B cell (primary cell): Measurements from ENCODE around the gene EPOP. TPM values are rescaled to one million over a fixed set of nuclear protein-coding genes. Genes with fewer than 3 reads are reported as not detected.

Experiments used
- ATAC-seq: fragments of 200-7000 bp; cut with Tn5 transposase; one replicate; pipeline ENCODE4 v1.10.0; 2021; ENCODE audit warnings: low read depth, mild to moderate bottlenecking, moderate number of reproducible peaks, moderate library complexity
- CTCF ChIA-PET: fragments of 350-600 bp; sonication (Branson Sonifier 250); formaldehyde crosslinking; loops from one replicate; lab custom pipeline; 2021; ENCODE audit warnings: antibody characterized with exemption, inconsistent platforms; lab: Charles Lee
- POLR2A ChIA-PET: fragments of 350-600 bp; sonication (Branson Sonifier 250); formaldehyde crosslinking; loops from one replicate; lab custom pipeline; 2021; ENCODE audit warnings: antibody characterized with exemption; lab: Charles Lee
- DNase-seq: peaks from one replicate; pipeline ENCODE4 v3.0.0; 2013
- H2AFZ ChIP-seq: 2 replicates; pipeline ENCODE4 v1.6.1; 2012; ENCODE audit warnings: mild to moderate bottlenecking, low read depth, low read length; ENCODE audit not compliant: insufficient read depth, poor library complexity, severe bottlenecking
- H3K27ac ChIP-seq, 2 donors: 1 replicate in 1 of 2; 2 replicates in 1 of 2; pipeline ENCODE4 v1.5.1; 2012 to 2013; ENCODE audit warnings: low read length in 2 of 2, mild to moderate bottlenecking in 2 of 2, moderate library complexity in 1 of 2
- H3K27me3 ChIP-seq, 4 experiments: fragments of 200-600 bp in 1 of 4; sonication (generic) in 1 of 4; replicated peaks in 1 of 4; 1 replicate in 2 of 4; 2 replicates in 2 of 4; pipeline versions ENCODE4 v1.6.1 to v1.7.0; 2013 to 2016; ENCODE audit warnings: low read length in 3 of 4, mild to moderate bottlenecking in 2 of 4, mixed read lengths in 1 of 4, moderate library complexity in 1 of 4; ENCODE audit not compliant: insufficient read depth in 4 of 4, control insufficient read depth in 3 of 4; ENCODE audit errors: control extremely low read depth in 1 of 4
- H3K36me3 ChIP-seq, 2 experiments: replicated peaks in 1 of 2; 1 replicate in 1 of 2; 2 replicates in 1 of 2; pipeline versions ENCODE4 v1.6.1 to v1.7.1; 2013; ENCODE audit warnings: low read length in 1 of 2; ENCODE audit not compliant: insufficient read depth in 2 of 2, control insufficient read depth in 1 of 2; ENCODE audit errors: control extremely low read depth in 1 of 2, extremely low read depth in 1 of 2
- H3K4me1 ChIP-seq, 2 donors: fragments of 200-600 bp in 1 of 2; sonication (generic) in 1 of 2; 1 replicate in 1 of 2; 2 replicates in 1 of 2; pipeline versions ENCODE4 v1.5.1 to v1.6.1; 2013 to 2017; ENCODE audit warnings: low read length in 2 of 2; ENCODE audit not compliant: control insufficient read depth in 2 of 2, insufficient read depth in 2 of 2
- H3K4me2 ChIP-seq: replicated peaks from 2 replicates; pipeline ENCODE3; 2012; ENCODE audit warnings: mild to moderate bottlenecking, low read depth, low read length; ENCODE audit not compliant: poor library complexity, severe bottlenecking
- H3K4me3 ChIP-seq, 5 experiments: fragments of 200-600 bp in 1 of 5; sonication (generic) in 1 of 5; 1 replicate in 3 of 5; 2 replicates in 2 of 5; pipeline versions ENCODE4 v1.5.1 to v1.7.0; 2011 to 2016; ENCODE audit warnings: low read length in 4 of 5, mild to moderate bottlenecking in 4 of 5, low read depth in 2 of 5, control low read depth in 1 of 5, moderate library complexity in 1 of 5; ENCODE audit not compliant: insufficient read depth in 1 of 5; ENCODE audit errors: control extremely low read depth in 1 of 5, extremely low read depth in 1 of 5
- H3K79me2 ChIP-seq: fragments of 200-600 bp; sonication (generic); one replicate; pipeline ENCODE4 v1.6.0; 2016; ENCODE audit warnings: low read length; ENCODE audit not compliant: control insufficient read depth, insufficient read depth
- H3K9ac ChIP-seq: fragments of 200-600 bp; sonication (generic); 2 replicates; pipeline ENCODE4 v1.6.1; 2017; ENCODE audit warnings: mild to moderate bottlenecking, low read length, moderate library complexity
- H3K9me3 ChIP-seq, 3 donors: one replicate each; pipeline versions ENCODE4 v1.6.1 to v1.7.1; 2013; ENCODE audit warnings: low read length in 2 of 3; ENCODE audit not compliant: control insufficient read depth in 2 of 3, insufficient read depth in 1 of 3; ENCODE audit errors: control extremely low read depth in 1 of 3
- H4K20me1 ChIP-seq: 2 replicates; pipeline ENCODE4 v1.6.0; 2012; ENCODE audit warnings: mild to moderate bottlenecking, low read length; ENCODE audit not compliant: insufficient read depth, control insufficient read depth, poor library complexity, severe bottlenecking
- H3K27ac Mint-ChIP-seq: one replicate; pipeline ENCODE4 v1.8.0; 2021; ENCODE audit warnings: mixed read lengths
- H3K27me3 Mint-ChIP-seq: one replicate; pipeline ENCODE4 v1.8.0; 2021; ENCODE audit warnings: mixed read lengths
- H3K4me1 Mint-ChIP-seq: one replicate; pipeline ENCODE4 v1.8.0; 2021; ENCODE audit warnings: mixed read lengths
- H3K4me3 Mint-ChIP-seq: one replicate; pipeline ENCODE4 v1.8.0; 2021; ENCODE audit warnings: mixed read lengths
- H3K9me3 Mint-ChIP-seq: one replicate; pipeline ENCODE4 v1.8.0; 2022; ENCODE audit warnings: mixed read lengths; ENCODE audit not compliant: insufficient read depth
- EZH2 ChIP-seq: IDR thresholded peaks from 2 replicates; pipeline ENCODE4 v1.6.1; 2012; ENCODE audit warnings: borderline replicate concordance, low read depth, mild to moderate bottlenecking, moderate library complexity, low read length; ENCODE audit not compliant: insufficient read depth, poor library complexity, severe bottlenecking
- WGBS: methylation state at CpG from one replicate; pipeline ENCODE4 v1.1.5; 2013; ENCODE audit warnings: missing lambda C conversion rate; ENCODE audit not compliant: insufficient coverage; 5-methylcytosine and 5-hydroxymethylcytosine counted together
- intact Hi-C: fragments of 100-400 bp; cut with micrococcal nuclease; formaldehyde crosslinking; loops from one replicate; pipeline ENCODE4 v1.10.0; 2022
- polyA plus RNA-seq: library from polyadenylated mRNA; depleted of rRNA; stranded (reverse); fragments of >200 nt; gene quantifications from 2 replicates; pipeline ENCODE4 v1.2.3, GENCODE V29; 2012
- total RNA-seq, 2 donors: library from RNA; stranded (reverse); fragments of 120-200 nt in 1 of 2; gene quantifications; 1 replicate in 1 of 2; 2 replicates in 1 of 2; pipeline versions ENCODE4 v1.2.3 to v1.2.4, GENCODE V29; 2013 to 2022
- TF ChIP-seq, protein P1 (sequence below): fragments of 200-600 bp; IDR thresholded peaks from one replicate; pipeline ENCODE4 v1.8.0; 2022; ENCODE audit warnings: antibody characterized with exemption, mild to moderate bottlenecking

EPOP gene
- total and polyA plus RNA-seq, 2 donors (not counting 1 experiment from before 2014, with no cell fraction given), result 0.66 to 1.2 TPM

DNA sequence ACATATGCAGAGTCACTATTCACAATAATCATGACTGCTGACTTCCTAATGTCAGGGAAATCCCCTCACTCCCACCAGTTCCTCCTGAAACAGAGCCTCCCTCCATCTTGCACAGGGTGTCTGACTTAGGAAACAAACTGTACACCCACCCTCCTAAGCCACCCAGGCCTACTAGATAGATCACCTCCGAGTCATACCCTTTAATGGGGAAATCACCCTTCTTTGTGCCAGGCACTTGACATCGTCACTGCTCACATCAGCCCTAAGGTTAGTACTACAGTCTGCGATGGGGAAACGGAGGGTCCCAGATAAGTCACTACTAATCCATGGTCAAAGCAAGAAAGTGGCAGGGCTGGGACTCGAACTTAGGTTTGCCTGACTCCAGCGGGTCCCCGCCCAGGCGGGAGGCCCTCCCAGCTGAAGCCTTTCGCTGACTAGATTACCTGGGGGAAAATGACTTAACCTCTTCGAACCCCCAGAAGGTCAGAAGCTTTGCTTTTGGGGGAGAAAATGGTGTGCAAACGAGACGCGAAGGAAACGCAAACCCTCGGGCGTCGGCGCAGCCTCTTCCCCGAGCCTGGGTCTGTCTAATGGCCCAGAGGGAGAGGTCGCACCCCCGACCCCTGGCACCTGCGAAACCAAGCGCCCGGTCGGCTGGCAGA is 26.9 kb upstream of the EPOP start:
- Histone ChIP-seq H4K20me1 (peaks cover 9% of the 10 kb centered on the region), H3K9ac (peak overlapping the region; percentile 94), H3K36me3 (no peaks in the 10 kb centered on the region), H3K4me2 (peak overlapping the region; percentile 98), H3K79me2 (peaks cover 14% of the 10 kb centered on the region), H2AFZ (peak overlapping the region; percentile 91), H3K27me3 (no peaks in the 10 kb centered on the region), H3K9me3 (no peaks in the 10 kb centered on the region), H3K4me3 (peak overlapping the region; percentile 55 to 95 (median 93)), H3K27ac (peak overlapping the region; percentile 91 to 97), H3K4me1 (peaks cover 10 to 44% of the 10 kb centered on the region in 2 donors)
- ATAC-seq, result peak; percentile 29
- ChIA-PET CTCF (interaction anchor here (1.0 to 3.0 kb wide), 3 partner anchors 27 to 144 kb away, joined by 3 to 13 read pairs (median 4); no protein-coding TSS in a partner anchor), POLR2A (interaction anchor here (0.9 to 1.5 kb wide), 2 partner anchors 25 to 27 kb away, joined by 3 to 9 read pairs; no protein-coding TSS in a partner anchor)
- WGBS, result 0% methylated on average over 20 of the region's 25 CpGs
- intact Hi-C loops, result loop anchor here (1.0 to 2.0 kb wide), 4 partner anchors 24 to 99 kb away; partner anchors contain the start of genes CISD3 and PSMB3
- H3K4me1 Mint-ChIP-seq, result peaks cover 48% of the 10 kb centered on the region
- peak overlapping the region; percentile 90 for H3K4me3 Mint-ChIP-seq
- peak overlapping the region; percentile 92 for H3K27ac Mint-ChIP-seq
- peak; percentile 90 for DNase-seq
- no peak for TF ChIP-seq EZH2
- TF ChIP-seq, protein P1, sequence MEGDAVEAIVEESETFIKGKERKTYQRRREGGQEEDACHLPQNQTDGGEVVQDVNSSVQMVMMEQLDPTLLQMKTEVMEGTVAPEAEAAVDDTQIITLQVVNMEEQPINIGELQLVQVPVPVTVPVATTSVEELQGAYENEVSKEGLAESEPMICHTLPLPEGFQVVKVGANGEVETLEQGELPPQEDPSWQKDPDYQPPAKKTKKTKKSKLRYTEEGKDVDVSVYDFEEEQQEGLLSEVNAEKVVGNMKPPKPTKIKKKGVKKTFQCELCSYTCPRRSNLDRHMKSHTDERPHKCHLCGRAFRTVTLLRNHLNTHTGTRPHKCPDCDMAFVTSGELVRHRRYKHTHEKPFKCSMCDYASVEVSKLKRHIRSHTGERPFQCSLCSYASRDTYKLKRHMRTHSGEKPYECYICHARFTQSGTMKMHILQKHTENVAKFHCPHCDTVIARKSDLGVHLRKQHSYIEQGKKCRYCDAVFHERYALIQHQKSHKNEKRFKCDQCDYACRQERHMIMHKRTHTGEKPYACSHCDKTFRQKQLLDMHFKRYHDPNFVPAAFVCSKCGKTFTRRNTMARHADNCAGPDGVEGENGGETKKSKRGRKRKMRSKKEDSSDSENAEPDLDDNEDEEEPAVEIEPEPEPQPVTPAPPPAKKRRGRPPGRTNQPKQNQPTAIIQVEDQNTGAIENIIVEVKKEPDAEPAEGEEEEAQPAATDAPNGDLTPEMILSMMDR, result no peak
- no peaks in the 10 kb centered on the region for H3K27me3 Mint-ChIP-seq
- no peaks in the 10 kb centered on the region for H3K9me3 Mint-ChIP-seq

DNA sequence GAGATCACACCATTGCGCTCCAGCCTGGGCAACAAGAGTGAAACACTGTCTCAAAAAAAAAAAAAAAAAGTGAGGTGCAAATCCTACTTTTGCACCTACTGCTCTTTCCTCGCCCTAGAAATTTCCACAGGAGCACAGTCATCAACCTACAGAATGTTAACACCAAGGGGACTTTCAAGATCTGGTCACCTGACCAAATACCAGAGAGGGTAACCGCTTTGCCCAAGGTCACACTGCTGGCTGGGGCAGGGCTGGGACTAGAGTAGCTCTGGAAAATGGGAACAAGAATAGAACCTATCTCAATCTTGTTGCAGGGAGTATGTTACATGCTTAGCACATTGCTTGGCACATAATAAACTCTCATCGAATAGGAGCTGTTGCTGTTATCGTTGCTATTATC is 24.0 kb upstream of the EPOP start:
- no peak for DNase-seq
- Histone ChIP-seq H3K36me3 (no peaks in the 10 kb centered on the region), H3K4me3 (no peak overlapping the region), H3K27me3 (no peaks in the 10 kb centered on the region), H2AFZ (no peak overlapping the region), H3K4me2 (no peak overlapping the region), H3K9me3 (no peaks in the 10 kb centered on the region), H3K79me2 (no peaks in the 10 kb centered on the region), H3K27ac (no peak overlapping the region), H3K9ac (no peak overlapping the region), H3K4me1 (peaks cover 9 to 25% of the 10 kb centered on the region in 2 donors), H4K20me1 (no peaks in the 10 kb centered on the region)
- Mint-ChIP-seq H3K4me3 (no peak overlapping the region), H3K27me3 (no peaks in the 10 kb centered on the region), H3K4me1 (peaks cover 34% of the 10 kb centered on the region), H3K9me3 (no peaks in the 10 kb centered on the region), H3K27ac (no peak overlapping the region)
- no peak for ATAC-seq
- CTCF ChIA-PET, result interaction anchor here (1.1 to 2.1 kb wide), 2 partner anchors 22 to 36 kb away, joined by 3 to 7 read pairs; no protein-coding TSS in a partner anchor
- intact Hi-C loops, result no loop called here
- TF ChIP-seq, protein P1, result no peak
- TF ChIP-seq EZH2, result no peak
- POLR2A ChIA-PET, result interaction anchor here (0.7 kb wide), 1 partner anchor 96 kb away, joined by 3 read pairs; no protein-coding TSS in a partner anchor
- WGBS, result 96% methylated on average over 2 of the region's 5 CpGs
